GM19193 (cell line): ENCODE measurements around the gene COG7.

Source experiments
- POLR2A ChIP-seq: IDR thresholded peaks from 4 replicates; pipeline ENCODE4 v1.6.1; 2011; ENCODE audit not compliant: insufficient read depth, insufficient read length; ENCODE audit errors: extremely low read depth

Gene COG7

GRCh38 chr16:23452572-23453337 lies at the start of gene COG7:
COG7 (minus strand) TSS chr16:23453189; CDS start chr16:23452994, 195 bp downstream.
- TF ChIP-seq POLR2A: peak; percentile 35

- TF ChIP-seq POLR2A: no peak
Observed at GRCh38 chr16:23502466-23502865, 49.5 kb upstream of the COG7 start.

DNA sequence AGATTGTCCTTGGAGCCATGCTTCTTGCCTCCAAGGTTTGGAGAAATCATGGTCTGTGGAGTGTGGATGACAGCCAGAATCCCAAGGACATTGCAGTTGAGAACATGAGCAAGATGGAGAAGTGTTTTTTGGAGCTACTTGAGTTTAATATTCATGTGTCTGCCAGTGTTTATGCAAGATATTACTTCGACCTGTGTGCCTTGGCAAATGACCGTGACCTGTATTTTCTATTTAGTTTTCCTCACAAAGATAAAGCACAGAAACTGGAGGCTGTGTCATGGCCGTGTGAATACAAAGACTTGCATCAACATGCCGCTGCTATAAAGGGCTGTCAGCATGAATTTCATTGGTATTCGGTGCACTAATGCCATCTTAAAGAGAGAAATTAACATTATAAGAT lies 48.3 kb upstream of the COG7 start:
- no peak for TF ChIP-seq POLR2A

DNA sequence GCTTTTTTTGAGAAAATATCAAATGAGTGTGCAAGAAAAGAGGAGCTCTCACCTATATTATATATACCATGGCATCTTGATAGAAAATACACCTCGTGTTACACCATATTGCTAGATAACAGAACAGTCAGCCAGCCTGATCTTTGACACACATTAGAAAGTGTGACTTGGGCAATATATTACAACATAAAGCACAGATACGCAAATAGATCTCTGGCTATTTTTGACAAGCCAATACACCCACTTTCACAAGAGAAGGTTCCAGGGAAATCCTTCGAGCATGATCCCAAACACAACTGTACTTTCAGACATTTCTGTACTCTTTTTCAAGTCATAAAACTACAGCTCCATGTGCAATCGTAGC lies 47.9 kb upstream of the COG7 start:
- TF ChIP-seq POLR2A: no peak

GRCh38 chr16:23500212-23500861 lies 47.3 kb upstream of the COG7 start:
- TF ChIP-seq POLR2A: no peak

GRCh38 chr16:23499801-23500200 lies 46.8 kb upstream of the COG7 start:
- TF ChIP-seq POLR2A: no peak

- TF ChIP-seq POLR2A: no peak
Observed at GRCh38 chr16:23498863-23499262, 45.9 kb upstream of the COG7 start.

GRCh38 chr16:23497543-23497868 lies 44.5 kb upstream of the COG7 start:
- TF ChIP-seq POLR2A: no peak

GRCh38 chr16:23496821-23497542 lies 44.0 kb upstream of the COG7 start:
- TF ChIP-seq POLR2A: no peak

DNA sequence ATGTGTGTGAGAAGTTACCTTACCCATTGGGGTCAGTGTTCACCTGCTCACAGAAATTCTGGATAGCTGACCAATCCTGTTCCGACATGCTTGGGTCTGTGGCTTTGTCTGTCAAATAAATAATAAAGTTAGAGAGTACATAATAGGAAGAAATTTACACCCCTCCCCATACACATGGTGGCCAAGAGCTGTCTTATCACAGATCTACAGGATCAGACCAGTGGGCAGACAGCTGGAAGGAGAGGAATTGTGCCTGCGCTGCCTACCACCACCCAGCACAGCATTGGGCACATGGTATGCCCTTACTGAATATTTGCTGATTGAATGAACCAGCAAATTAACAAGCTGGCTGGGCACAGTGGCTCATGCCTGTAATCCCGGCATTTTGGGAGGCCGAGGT lies 42.7 kb upstream of the COG7 start:
- TF ChIP-seq POLR2A: no peak

DNA sequence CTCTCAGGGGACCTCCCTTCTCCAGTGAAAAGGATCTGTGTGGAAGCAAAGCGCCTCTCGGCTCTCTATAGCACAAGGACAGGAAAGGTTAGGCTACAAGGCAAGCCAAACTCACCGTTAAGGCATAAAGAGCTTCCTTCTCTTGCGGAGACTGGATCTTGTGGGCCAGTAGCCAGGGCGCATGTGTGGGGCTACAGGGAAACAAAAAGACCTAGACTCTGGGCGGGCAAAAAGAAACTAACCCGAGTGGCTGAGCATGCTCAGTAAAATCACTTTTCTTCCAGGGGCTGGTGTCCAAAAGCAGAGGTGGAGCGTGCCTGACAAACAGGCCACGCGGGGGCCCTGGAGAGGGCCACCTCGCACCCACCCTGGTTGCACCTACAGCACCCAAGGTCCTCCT lies 41.2 kb upstream of the COG7 start:
- no peak for TF ChIP-seq POLR2A

DNA sequence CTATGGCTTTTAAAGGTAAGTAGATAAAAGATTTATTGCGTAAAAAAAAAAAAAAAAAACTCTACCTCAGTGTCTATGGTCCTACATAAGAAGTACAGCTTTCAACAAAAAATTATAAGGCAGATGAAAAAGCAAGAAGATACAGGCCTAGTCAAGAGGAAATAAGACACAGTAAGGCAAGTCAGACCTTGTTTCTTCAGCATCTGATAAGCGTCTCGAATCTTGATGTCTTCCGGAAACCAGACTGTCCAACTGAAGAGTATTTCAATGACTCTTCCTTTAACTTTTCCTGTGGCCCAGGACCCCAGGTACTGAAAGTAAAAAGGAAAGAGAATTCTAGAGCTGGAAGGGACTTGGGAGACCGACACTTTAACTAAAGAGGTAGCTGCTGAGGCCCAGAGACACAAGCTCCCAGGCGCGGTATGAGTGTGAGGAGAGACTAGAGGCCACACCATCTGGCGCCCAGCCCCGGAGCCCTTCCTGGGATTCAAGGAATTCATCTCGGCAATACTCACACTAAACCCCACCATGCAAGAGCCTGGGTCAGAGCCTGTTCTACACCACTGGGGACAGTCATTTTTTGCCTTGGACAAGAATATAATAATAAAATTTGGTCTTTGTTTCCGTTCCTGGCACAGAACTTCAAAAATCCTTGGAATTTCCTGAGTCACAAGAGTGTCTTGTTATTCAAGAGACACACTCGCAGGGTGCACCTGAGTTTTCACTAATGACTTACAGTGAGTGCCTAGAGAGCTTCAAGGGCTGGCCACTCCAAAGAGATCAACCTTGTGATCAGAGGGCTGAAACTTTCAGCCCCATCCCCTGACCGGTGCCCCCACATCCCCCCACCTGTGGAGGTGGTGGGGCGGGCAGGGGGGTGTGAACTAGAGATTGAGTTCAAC lies 38.8 kb upstream of the COG7 start:
- no peak for TF ChIP-seq POLR2A

- TF ChIP-seq POLR2A: no peak
Observed at GRCh38 chr16:23486480-23486879, 33.5 kb upstream of the COG7 start.

DNA sequence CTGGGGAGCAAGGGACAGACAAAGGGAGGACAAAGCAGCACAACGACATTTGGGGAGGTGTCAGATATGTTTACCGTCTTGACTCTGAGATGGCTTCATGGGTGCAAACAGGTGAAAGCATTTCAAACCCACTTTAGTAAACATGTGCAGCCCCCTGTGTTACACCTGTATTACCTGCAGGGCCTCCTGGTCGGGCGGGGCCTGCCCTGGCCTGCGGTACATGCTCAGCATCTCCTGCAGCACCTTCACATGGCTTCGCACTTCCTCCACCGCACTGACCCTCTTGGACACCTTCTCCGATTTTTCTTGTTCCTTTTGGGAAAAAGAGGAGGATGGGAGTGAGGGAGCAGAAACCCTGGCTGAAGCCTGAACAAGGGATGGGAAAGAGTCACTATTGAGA lies 32.9 kb upstream of the COG7 start:
- TF ChIP-seq POLR2A: no peak

GRCh38 chr16:23485257-23485614 lies 32.2 kb upstream of the COG7 start:
- TF ChIP-seq POLR2A: no peak
